DND-41 (cell line): ENCODE data around the gene ICA1.

Source experiments
- EZH2 ChIP-seq: IDR thresholded peaks from 3 replicates; pipeline ENCODE4 v1.6.1; 2012; ENCODE audit warnings: borderline replicate concordance, low read depth, mild to moderate bottlenecking, moderate library complexity, low read length, inconsistent platforms; ENCODE audit not compliant: severe bottlenecking
- TF ChIP-seq, protein P1 (sequence below): IDR thresholded peaks from 2 replicates; pipeline ENCODE4 v1.5.1; 2012; ENCODE audit warnings: borderline replicate concordance, low read length, moderate library complexity, mild to moderate bottlenecking; ENCODE audit not compliant: poor library complexity, severe bottlenecking; ENCODE audit errors: extremely low read depth

DNA sequence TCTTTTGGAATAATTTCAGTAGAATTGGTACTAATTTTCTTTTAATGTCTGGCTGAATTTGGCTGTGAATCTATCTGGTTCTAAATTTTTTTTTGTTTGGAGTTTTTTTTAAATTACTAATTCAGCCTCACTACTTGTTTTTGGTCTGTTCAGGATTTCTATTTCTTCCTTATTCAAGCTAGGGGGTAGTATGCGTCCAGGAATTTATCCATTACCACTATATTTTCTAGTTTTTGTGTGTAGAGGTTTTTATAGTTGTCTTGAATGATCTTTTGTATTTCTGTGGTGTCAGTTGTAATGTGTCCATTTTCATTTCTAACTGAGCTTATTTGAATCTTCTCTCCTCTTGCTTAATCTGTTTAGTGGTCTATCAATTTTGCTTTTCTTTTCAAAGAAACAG, 48.9 kb upstream of the ICA1 start:
- TF ChIP-seq, protein P1, sequence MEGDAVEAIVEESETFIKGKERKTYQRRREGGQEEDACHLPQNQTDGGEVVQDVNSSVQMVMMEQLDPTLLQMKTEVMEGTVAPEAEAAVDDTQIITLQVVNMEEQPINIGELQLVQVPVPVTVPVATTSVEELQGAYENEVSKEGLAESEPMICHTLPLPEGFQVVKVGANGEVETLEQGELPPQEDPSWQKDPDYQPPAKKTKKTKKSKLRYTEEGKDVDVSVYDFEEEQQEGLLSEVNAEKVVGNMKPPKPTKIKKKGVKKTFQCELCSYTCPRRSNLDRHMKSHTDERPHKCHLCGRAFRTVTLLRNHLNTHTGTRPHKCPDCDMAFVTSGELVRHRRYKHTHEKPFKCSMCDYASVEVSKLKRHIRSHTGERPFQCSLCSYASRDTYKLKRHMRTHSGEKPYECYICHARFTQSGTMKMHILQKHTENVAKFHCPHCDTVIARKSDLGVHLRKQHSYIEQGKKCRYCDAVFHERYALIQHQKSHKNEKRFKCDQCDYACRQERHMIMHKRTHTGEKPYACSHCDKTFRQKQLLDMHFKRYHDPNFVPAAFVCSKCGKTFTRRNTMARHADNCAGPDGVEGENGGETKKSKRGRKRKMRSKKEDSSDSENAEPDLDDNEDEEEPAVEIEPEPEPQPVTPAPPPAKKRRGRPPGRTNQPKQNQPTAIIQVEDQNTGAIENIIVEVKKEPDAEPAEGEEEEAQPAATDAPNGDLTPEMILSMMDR = no peak
- TF ChIP-seq EZH2 = no peak
